HepG2 (cell line): ENCODE data around the gene C1RL. TPM values are rescaled to one million over a fixed set of nuclear protein-coding genes. Genes with fewer than 3 reads are reported as not detected.

Source experiments
- ASH2L ChIP-seq: fragments of 300-600, 200-600 bp; sonication (generic); IDR thresholded peaks from 2 replicates; pipeline ENCODE4 v1.7.0; 2017; ENCODE audit warnings: low read depth, mild to moderate bottlenecking, moderate library complexity, mixed read lengths, low read length; ENCODE audit not compliant: insufficient read length
- CBX2 ChIP-seq, 2 experiments: fragments of 200-600 bp in 1 of 2; sonication (generic); formaldehyde crosslinking in 1 of 2; IDR thresholded peaks; 2 replicates each; pipeline versions ENCODE4 v1.7.0 to v1.8.1; 2018 to 2022; ENCODE audit warnings: low read depth in 2 of 2, low read length in 1 of 2, mild to moderate bottlenecking in 1 of 2, missing genetic modification reagents in 1 of 2
- FIP1L1 ChIP-seq: fragments of 200-400 bp; formaldehyde crosslinking; IDR thresholded peaks from 2 replicates; pipeline ENCODE4 v1.6.1; 2018; ENCODE audit warnings: low read depth, mild to moderate bottlenecking, low read length, moderate library complexity, borderline replicate concordance; ENCODE audit not compliant: insufficient read depth
- HCFC1 ChIP-seq: fragments of 150-350 bp; IDR thresholded peaks from 2 replicates; pipeline ENCODE4 v1.6.1; 2014; ENCODE audit warnings: low read depth, low read length
- HOXD1 ChIP-seq: sonication (generic); formaldehyde crosslinking; IDR thresholded peaks from 2 replicates; pipeline ENCODE4 v1.5.0; 2020; ENCODE audit warnings: missing genetic modification reagents
- KDM2A ChIP-seq: sonication (generic); formaldehyde crosslinking; IDR thresholded peaks from 2 replicates; pipeline ENCODE4 v1.4.0; 2020; ENCODE audit warnings: low read depth, missing genetic modification reagents, borderline replicate concordance
- MED1 ChIP-seq: sonication (generic); formaldehyde crosslinking; IDR thresholded peaks from 2 replicates; pipeline ENCODE4 v1.4.0; 2020; ENCODE audit warnings: missing genetic modification reagents
- MED8 ChIP-seq: sonication (generic); formaldehyde crosslinking; IDR thresholded peaks from 2 replicates; pipeline ENCODE4 v1.8.1; 2023; ENCODE audit warnings: mild to moderate bottlenecking, missing genetic modification reagents; ENCODE audit not compliant: insufficient replicate concordance
- MIXL1 ChIP-seq: IDR thresholded peaks from 2 replicates; pipeline ENCODE4 v1.6.1; 2016
- MTA3 ChIP-seq: sonication (generic); formaldehyde crosslinking; IDR thresholded peaks from 2 replicates; pipeline ENCODE4 v1.4.0; 2020; ENCODE audit warnings: missing genetic modification reagents
- NCOA1 ChIP-seq: sonication (generic); formaldehyde crosslinking; IDR thresholded peaks from 2 replicates; pipeline ENCODE4 v1.9.0; 2021; ENCODE audit warnings: missing genetic modification reagents
- PHB2 ChIP-seq: fragments of 450-650 bp; IDR thresholded peaks from 2 replicates; pipeline ENCODE4 v1.6.1; 2018; ENCODE audit not compliant: partially characterized antibody
- PRPF4 ChIP-seq: fragments of 200-400 bp; formaldehyde crosslinking; IDR thresholded peaks from 2 replicates; pipeline ENCODE4 v1.6.1; 2016; ENCODE audit warnings: low read length, low read depth; ENCODE audit not compliant: poor library complexity, severe bottlenecking
- SALL1 ChIP-seq: sonication (generic); formaldehyde crosslinking; IDR thresholded peaks from 2 replicates; pipeline ENCODE4 v1.8.0; 2022; ENCODE audit warnings: mild to moderate bottlenecking, missing genetic modification reagents
- TBX3 ChIP-seq: fragments of 450-650 bp; IDR thresholded peaks from 2 replicates; pipeline ENCODE4 v1.6.1; 2017; ENCODE audit warnings: antibody characterized with exemption, mild to moderate bottlenecking, inconsistent platforms, borderline replicate concordance
- TOE1 ChIP-seq: sonication (generic); formaldehyde crosslinking; IDR thresholded peaks from 2 replicates; pipeline ENCODE4 v1.4.0; 2020; ENCODE audit warnings: mild to moderate bottlenecking, missing genetic modification reagents
- YEATS2 ChIP-seq: sonication (generic); formaldehyde crosslinking; IDR thresholded peaks from 2 replicates; pipeline ENCODE4 v1.4.0; 2020; ENCODE audit warnings: missing genetic modification reagents, borderline replicate concordance
- ZNF484 ChIP-seq: sonication (generic); formaldehyde crosslinking; IDR thresholded peaks from 2 replicates; pipeline ENCODE4 v1.5.1; 2020; ENCODE audit warnings: mild to moderate bottlenecking, low read depth, missing genetic modification reagents, borderline replicate concordance
- ZNF562 ChIP-seq: sonication (generic); formaldehyde crosslinking; IDR thresholded peaks from 2 replicates; pipeline ENCODE4 v1.8.0; 2022; ENCODE audit warnings: missing genetic modification reagents, borderline replicate concordance
- ZNF577 ChIP-seq: sonication (generic); formaldehyde crosslinking; IDR thresholded peaks from 2 replicates; pipeline ENCODE4 v1.4.0; 2020; ENCODE audit warnings: mild to moderate bottlenecking, low read depth, missing genetic modification reagents, borderline replicate concordance
- ZNF746 ChIP-seq: sonication (generic); formaldehyde crosslinking; IDR thresholded peaks from 2 replicates; pipeline ENCODE4 v1.8.0; 2022; ENCODE audit warnings: mild to moderate bottlenecking, missing genetic modification reagents
- ZNF75D ChIP-seq: sonication (generic); formaldehyde crosslinking; IDR thresholded peaks from 2 replicates; pipeline ENCODE4 v1.8.1; 2023; ENCODE audit warnings: missing genetic modification reagents, mild to moderate bottlenecking, borderline replicate concordance
- ZSCAN9 ChIP-seq: IDR thresholded peaks from 2 replicates; pipeline ENCODE4 v1.6.1; 2016; ENCODE audit warnings: borderline replicate concordance
- polyA plus RNA-seq, 8 experiments: library from polyadenylated mRNA; depleted of rRNA in 3 of 8; stranded (reverse) in 7 of 8; unstranded in 1 of 8; fragments of >200 nt; fragmentation: Illumina TruSeq in 4 of 8; extraction: Trizol in 4 of 8; gene quantifications; 2 replicates each; pipeline versions ENCODE4 v1.2.1 to v1.2.3, GENCODE V29; 2011 to 2016; ENCODE audit warnings: low read depth in 4 of 8, missing spikeins in 1 of 8, mixed read lengths in 1 of 8; ENCODE audit not compliant: insufficient read depth in 1 of 8
- total RNA-seq, 5 experiments: library from RNA; depleted of rRNA; stranded (reverse); fragments of >200 nt; fragmentation: Illumina TruSeq; extraction: Trizol; gene quantifications; 2 replicates each; pipeline ENCODE4 v1.2.3, GENCODE V29; 2016; ENCODE audit warnings: low read depth in 1 of 5
- TF ChIP-seq, protein P1 (sequence below): sonication (generic); formaldehyde crosslinking; IDR thresholded peaks from 2 replicates; pipeline ENCODE4 v1.5.1; 2020; ENCODE audit warnings: missing genetic modification reagents, mild to moderate bottlenecking, borderline replicate concordance
- TF ChIP-seq, protein P2 (sequence below): IDR thresholded peaks from 2 replicates; pipeline ENCODE4 v1.6.1; 2016; ENCODE audit warnings: mild to moderate bottlenecking

Gene C1RL
- total and polyA plus RNA-seq, 2 of the 13 experiments (the other 11 are each of a cell fraction or from before 2014, with no cell fraction given): 28.9 to 53.1 TPM

DNA sequence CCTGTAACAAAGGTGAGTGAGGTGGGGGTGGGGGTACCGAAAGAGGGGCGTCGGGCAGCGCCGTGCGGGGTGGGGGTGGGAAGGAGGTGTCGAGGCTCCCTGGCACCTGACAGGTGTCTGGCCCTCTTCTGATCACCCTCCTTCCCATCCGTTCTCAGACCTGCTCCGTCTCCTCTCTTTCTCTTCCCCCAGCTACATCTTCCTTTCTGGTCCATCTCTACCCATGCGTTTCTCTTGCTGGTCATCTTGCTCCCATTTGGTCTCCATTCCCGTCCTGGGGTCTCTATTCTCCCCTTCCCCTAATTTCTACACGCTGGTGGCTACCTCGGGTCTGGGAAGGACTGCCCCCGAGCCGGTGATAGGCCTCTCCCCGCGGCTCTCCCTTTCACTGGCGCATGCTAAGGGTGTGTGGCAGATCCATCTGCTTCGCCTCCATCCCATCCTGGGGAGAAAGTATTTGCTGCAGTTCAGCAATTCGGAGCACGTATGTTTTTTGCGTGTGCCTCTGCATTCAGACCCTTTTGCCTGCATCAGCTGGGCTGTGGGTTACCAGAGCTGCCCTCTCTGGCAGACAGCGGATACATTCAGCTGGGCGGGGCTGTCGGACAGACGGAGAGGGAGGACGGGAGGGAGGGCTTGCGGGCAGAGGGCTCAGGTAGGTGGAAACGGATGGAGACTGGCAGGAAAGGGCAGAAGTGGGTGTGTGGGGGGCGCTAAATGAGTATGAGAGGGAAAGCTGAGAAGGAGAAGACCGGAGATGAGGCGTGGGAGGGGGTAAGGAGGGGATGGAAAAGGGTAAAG is 21.9 kb upstream of the C1RL start (continued):
- no peak for TF ChIP-seq TBX3
- TF ChIP-seq ZNF484: no peak
- no peak for TF ChIP-seq PHB2
- peak; percentile 27 for TF ChIP-seq ASH2L
- no peak for TF ChIP-seq MED8 (CRISPR knock-in tag)
- TF ChIP-seq ZNF577: no peak
- TF ChIP-seq ZNF746 (CRISPR knock-in tag): peak; percentile 97
- peak; percentile 20; the same call in 1 of the 2 replicates for TF ChIP-seq NCOA1
- TF ChIP-seq SALL1: no peak
- TF ChIP-seq FIP1L1: no peak
- no peak for TF ChIP-seq ZSCAN9
- no peak for TF ChIP-seq HOXD1
- no peak for TF ChIP-seq YEATS2 (CRISPR knock-in tag)
- TF ChIP-seq ZNF562: no peak
- no peak for TF ChIP-seq MIXL1 (CRISPR knock-in tag)
- TF ChIP-seq MTA3: no peak
- TF ChIP-seq ZNF75D (CRISPR knock-in tag): no peak
- no peak for TF ChIP-seq TOE1 (CRISPR knock-in tag)
- TF ChIP-seq, protein P1, sequence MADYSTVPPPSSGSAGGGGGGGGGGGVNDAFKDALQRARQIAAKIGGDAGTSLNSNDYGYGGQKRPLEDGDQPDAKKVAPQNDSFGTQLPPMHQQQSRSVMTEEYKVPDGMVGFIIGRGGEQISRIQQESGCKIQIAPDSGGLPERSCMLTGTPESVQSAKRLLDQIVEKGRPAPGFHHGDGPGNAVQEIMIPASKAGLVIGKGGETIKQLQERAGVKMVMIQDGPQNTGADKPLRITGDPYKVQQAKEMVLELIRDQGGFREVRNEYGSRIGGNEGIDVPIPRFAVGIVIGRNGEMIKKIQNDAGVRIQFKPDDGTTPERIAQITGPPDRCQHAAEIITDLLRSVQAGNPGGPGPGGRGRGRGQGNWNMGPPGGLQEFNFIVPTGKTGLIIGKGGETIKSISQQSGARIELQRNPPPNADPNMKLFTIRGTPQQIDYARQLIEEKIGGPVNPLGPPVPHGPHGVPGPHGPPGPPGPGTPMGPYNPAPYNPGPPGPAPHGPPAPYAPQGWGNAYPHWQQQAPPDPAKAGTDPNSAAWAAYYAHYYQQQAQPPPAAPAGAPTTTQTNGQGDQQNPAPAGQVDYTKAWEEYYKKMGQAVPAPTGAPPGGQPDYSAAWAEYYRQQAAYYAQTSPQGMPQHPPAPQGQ (CRISPR knock-in tag): no peak
- TF ChIP-seq KDM2A (CRISPR knock-in tag): peak; percentile 22; the same call in 1 of the 2 replicates
- TF ChIP-seq MED1 (CRISPR knock-in tag): no peak
- TF ChIP-seq HCFC1: no peak
- TF ChIP-seq PRPF4: no peak
- TF ChIP-seq CBX2 (IDR thresholded peaks at IDR 0.05; ENCODE audit: low read depth, low read length): no peak
- TF ChIP-seq CBX2 (CRISPR knock-in tag; IDR thresholded peaks at IDR 0.05; ENCODE audit: low read depth): no peak
- TF ChIP-seq, protein P2, sequence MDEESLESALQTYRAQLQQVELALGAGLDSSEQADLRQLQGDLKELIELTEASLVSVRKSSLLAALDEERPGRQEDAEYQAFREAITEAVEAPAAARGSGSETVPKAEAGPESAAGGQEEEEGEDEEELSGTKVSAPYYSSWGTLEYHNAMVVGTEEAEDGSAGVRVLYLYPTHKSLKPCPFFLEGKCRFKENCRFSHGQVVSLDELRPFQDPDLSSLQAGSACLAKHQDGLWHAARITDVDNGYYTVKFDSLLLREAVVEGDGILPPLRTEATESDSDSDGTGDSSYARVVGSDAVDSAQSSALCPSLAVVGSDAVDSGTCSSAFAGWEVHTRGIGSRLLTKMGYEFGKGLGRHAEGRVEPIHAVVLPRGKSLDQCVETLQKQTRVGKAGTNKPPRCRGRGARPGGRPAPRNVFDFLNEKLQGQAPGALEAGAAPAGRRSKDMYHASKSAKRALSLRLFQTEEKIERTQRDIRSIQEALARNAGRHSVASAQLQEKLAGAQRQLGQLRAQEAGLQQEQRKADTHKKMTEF (CRISPR knock-in tag): no peak
